SK-N-MC (cell line): Measurements from ENCODE around the gene KIAA1755.

Experiments used
- DNase-seq: peaks from one replicate; pipeline ENCODE4 v3.0.0-alpha.2; 2011; ENCODE audit warnings: low read depth, low spot score
- H3K27ac ChIP-seq: fragments of 200-600 bp; sonication (generic); 2 replicates; pipeline ENCODE4 v1.5.1; 2016; ENCODE audit warnings: mixed run types
- H3K36me3 ChIP-seq: fragments of 200-600 bp; sonication (generic); 2 replicates; pipeline ENCODE4 v1.6.1; 2017; ENCODE audit warnings: antibody characterized with exemption, low read length, mixed read lengths; ENCODE audit not compliant: insufficient read depth
- H3K4me3 ChIP-seq: fragments of 200-600 bp; sonication (generic); 2 replicates; pipeline ENCODE4 v1.5.1; 2016
- H3K9ac ChIP-seq: fragments of 200-600 bp; sonication (generic); 2 replicates; pipeline ENCODE4 v1.8.0; 2017; ENCODE audit warnings: mixed run types, mixed read lengths; ENCODE audit not compliant: insufficient read length
- H3K9me3 ChIP-seq: fragments of 200-600 bp; sonication (generic); 2 replicates; pipeline ENCODE4 v1.6.1; 2017; ENCODE audit warnings: low read depth, mild to moderate bottlenecking, antibody characterized with exemption, low read length, moderate library complexity, mixed read lengths
- EZH2 ChIP-seq: fragments of 200-600 bp; sonication (generic); IDR thresholded peaks from one replicate; pipeline ENCODE4 v1.6.1; 2017; ENCODE audit warnings: antibody characterized with exemption
- FOXP2 ChIP-seq: optimal IDR thresholded peaks from 2 replicates; pipeline ENCODE3; 2011; ENCODE audit warnings: mild to moderate bottlenecking, moderate library complexity; ENCODE audit not compliant: insufficient read depth; ENCODE audit errors: extremely low read length, control extremely low read depth
- POLR2AphosphoS5 ChIP-seq: IDR thresholded peaks from 2 replicates; pipeline ENCODE4 v1.6.1; 2012; ENCODE audit warnings: mild to moderate bottlenecking, low read depth, low read length, borderline replicate concordance

Gene KIAA1755

DNA sequence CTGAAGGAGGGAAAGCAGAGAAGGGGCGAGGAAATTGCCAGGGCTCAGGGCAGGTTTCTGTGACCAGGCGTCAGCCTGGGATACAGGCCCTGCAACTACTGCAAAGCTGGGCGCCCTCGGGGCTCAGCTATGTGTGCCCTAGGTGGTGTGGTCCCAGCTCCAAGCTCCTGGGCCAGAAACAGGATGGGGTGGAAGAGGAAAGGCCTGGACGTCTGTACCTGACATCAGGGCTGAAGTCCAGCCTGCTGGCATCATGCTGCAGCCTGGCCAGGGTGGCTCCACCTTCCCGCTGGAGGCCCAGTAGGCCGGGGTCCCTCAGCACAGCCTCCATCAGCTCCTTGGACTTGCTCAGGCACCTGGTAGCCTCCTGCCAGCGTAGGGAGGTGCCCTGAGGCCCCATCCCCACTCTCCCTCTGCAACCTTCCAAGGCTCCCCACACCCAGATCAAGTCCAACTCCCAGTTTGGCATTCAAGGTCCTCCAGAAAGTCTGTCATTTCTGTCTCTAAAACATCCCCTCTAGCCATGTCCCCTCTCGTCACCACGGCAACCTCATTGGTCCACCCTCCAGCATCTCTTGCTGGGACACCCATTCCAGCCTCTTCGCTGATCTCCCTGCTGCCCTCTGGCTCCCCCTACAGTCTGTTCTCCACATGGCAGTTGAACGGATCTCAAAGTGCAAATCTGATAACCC is 38.2 kb downstream of the KIAA1755 start:
- Histone ChIP-seq H3K36me3 (no peaks in the 10 kb centered on the region), H3K4me3 (no peak overlapping the region), H3K9me3 (no peaks in the 10 kb centered on the region), H3K9ac (no peak overlapping the region), H3K27ac (no peak overlapping the region)
- DNase-seq = no peak
- no peak for TF ChIP-seq FOXP2
- no peak for TF ChIP-seq POLR2AphosphoS5
- TF ChIP-seq EZH2 = no peak

DNA sequence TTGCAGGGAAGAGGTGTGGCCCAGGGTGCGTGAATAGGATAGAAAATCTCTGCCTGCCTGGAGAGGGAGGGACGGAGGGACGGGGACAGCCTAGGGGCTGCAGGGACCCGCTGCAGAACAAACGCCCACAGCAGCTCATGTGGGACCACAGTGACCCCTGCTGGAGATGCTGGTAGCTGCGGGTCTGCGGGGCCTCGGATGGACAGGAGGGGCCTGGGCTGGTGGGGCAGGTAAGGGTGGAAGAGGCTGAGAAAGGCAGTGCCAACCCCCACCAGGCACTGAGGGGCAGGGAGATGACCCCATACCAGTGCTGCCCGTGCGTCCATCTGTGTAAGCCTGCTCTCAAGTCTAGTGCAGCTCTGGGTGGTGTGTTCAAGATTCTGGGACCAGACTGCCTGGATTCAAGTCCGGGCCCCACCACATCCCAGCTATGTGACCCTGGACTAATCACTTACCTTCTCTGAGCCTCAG is 39.4 kb downstream of the KIAA1755 start:
- Histone ChIP-seq H3K36me3 (no peaks in the 10 kb centered on the region), H3K9me3 (no peaks in the 10 kb centered on the region), H3K4me3 (no peak overlapping the region), H3K9ac (no peak overlapping the region), H3K27ac (no peak overlapping the region)
- no peak for TF ChIP-seq FOXP2
- no peak for TF ChIP-seq POLR2AphosphoS5
- no peak for TF ChIP-seq EZH2
- no peak for DNase-seq

DNA sequence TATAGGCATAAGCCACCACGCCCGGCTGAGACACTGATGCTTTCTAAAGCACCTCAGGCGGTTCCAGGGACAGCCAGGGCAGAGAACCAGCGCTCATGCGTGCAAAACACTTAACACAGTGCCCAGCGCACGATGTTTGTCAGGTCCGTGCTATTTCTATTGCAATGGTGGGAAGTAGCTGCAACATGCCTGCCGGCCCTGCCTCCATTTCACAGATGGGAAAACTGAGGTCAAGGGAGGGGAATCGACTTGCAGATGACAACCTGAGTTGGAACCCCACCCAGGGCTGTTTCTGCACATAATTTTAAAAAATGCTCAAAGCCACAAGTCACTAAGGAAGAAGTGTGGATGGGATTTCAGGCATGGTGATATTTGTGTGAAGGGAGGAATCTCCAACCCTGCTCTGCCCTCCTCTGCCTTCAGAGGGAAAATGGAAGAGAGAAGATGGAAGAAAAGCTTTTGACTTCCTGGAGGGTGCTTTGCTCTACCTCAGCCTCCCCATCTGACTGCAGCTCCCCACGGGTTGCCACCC is 39.9 kb downstream of the KIAA1755 start:
- no peak for DNase-seq
- Histone ChIP-seq H3K9me3 (no peaks in the 10 kb centered on the region), H3K36me3 (no peaks in the 10 kb centered on the region), H3K27ac (no peak overlapping the region), H3K9ac (no peak overlapping the region), H3K4me3 (no peak overlapping the region)
- TF ChIP-seq POLR2AphosphoS5 = no peak
- no peak for TF ChIP-seq EZH2
- no peak for TF ChIP-seq FOXP2

DNA sequence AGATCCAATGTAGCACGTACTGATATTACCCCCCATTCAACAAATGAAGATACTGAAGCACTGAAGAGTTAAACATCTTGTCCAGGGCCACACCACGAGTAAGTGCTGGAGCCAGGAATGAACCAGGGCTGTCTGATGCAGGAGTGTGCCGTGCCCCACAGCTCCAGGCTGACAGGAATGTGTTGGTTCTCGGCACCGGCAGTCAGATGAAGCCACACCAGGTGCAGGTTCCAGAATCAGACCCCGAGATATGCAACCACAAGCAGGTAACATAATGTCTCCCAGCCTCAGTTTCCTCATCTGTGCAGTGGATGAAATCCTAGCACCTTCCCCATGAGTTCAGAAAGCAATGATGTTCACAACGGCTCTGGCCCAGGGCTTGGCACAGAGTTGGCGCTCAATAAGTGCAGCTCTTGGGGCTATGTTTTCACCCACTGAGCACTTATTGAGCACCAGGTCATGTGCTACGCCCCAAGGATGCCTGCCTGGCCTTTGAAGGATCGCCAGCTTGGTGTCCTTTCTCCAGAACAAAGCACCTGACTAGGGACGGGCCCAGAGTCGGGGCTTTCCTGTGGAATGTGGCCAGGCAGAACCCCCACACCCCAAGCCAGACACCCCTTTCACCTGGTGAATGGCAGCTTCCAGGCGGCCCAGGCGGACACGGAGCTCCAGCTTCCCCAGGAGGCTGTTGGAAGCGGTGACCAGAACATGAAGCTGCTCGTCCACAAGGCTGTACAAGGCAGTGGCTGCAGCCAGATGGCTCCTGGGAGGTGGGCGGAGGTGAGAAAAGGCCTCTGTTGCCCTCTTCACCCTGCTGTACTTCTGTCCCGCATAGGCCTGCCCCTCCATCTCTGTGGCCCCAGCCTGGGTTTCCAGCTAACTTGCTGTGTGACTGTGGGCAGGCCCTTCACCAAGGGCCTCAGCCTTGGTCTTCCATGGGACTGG is 41.3 kb downstream of the KIAA1755 start:
- H3K9ac ChIP-seq = no peak overlapping the region
- no peak for DNase-seq
- no peaks in the 10 kb centered on the region for H3K36me3 ChIP-seq
- no peak overlapping the region for H3K27ac ChIP-seq
- no peaks in the 10 kb centered on the region for H3K9me3 ChIP-seq
- TF ChIP-seq POLR2AphosphoS5 = no peak
- TF ChIP-seq EZH2 = no peak
- no peak for TF ChIP-seq FOXP2
- no peak overlapping the region for H3K4me3 ChIP-seq

DNA sequence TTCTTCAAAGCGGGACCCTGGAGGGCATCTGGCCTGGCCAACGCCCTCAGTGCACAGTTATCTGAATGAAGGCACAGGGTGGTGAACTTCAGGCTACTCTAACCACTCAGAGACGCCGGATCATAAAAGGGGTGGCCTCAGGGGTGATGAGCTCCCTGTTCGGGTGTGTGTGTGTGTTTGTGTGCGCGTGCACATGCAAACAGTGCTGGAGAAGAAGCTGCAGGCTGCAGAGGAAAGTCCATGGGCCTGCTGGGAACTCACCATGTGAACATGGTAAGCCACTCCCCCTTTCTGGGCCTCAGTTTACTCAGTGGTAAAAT is 42.0 kb downstream of the KIAA1755 start:
- no peak overlapping the region for H3K4me3 ChIP-seq
- TF ChIP-seq POLR2AphosphoS5 (no peak), FOXP2 (no peak), EZH2 (no peak)
- no peak overlapping the region for H3K9ac ChIP-seq
- no peaks in the 10 kb centered on the region for H3K9me3 ChIP-seq
- DNase-seq = no peak
- H3K27ac ChIP-seq = no peak overlapping the region
- H3K36me3 ChIP-seq = no peaks in the 10 kb centered on the region

DNA sequence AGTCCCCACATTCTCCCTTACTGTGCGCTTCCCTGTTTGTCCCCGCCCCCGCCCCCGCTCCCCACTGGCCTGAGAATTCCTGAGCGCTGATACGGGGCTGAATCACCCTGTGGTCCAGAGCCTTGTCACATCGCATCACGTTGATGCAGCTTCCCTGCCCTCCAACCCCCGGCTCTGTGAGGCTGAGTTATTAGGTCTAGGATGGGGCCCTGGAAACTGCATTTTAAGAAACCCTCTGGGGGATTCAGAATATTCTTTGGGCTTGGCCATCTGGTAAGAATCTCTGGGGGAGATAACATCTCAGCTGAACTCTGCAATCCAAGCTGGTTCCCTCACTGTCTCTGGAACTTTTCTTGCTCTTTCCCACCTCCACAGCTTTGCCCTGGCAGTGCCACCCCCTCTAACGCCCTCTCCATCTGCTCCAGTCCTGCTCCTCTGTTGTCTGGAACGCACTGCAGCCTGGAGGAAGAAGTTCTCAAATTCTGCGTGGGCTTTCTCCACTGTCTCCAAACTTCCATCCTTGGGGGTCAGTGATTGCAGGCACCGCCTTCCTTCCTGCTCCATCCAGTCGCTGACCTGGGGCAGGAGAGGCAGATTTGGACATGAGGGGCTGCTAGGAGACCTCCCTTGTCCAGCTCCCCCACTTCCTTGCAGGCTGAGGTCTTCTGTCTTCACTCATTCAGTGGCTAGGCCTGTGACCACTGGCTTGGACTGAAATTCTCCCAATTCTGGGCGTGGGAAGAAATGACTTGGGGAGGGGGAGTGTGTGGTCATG is 42.6 kb downstream of the KIAA1755 start:
- Histone ChIP-seq H3K9ac (no peak overlapping the region), H3K9me3 (no peaks in the 10 kb centered on the region), H3K36me3 (no peaks in the 10 kb centered on the region), H3K4me3 (no peak overlapping the region), H3K27ac (no peak overlapping the region)
- TF ChIP-seq POLR2AphosphoS5 = no peak
- TF ChIP-seq FOXP2 = no peak
- no peak for TF ChIP-seq EZH2
- no peak for DNase-seq

DNA sequence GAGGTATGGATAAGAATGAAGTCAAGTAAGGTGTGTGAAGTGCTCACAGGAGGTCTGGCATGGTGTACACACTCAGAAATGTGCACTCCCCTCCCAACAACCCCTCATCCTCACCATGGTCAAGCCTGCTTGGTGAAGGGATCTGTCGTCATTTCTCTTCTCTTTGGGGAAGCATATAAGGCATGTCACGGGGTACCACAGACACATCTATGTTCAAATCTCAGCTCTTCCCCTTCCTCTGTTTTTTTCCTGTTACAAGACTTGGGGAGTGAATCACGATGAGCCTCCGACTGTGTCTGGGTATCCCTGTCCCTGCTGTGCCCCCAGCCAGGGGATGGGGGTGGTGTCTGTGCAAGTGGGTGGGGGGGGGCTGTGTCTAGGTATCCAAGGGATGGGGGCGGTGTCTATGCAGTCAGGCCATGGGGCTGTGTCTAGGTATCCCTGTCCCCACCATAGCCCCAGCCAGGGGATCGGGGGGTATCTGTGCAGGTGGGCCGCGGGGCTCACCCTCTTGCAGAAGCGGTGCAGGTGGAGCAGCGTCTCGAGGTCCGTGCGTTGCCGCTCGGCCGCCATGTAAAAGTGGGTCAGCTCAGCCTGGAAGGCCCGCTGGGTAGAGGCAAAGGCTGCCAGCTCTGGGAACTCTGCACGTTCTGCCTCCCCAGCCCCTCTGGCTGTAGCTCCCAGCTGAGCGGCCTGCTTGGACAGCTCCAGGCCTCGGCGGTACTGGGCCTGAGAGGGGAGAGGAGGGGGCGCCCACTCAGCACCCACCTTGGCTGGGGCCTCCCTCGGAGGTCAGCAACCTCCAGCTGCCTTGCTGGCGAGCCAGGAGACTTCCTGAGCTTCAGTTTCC is 43.6 kb downstream of the KIAA1755 start:
- Histone ChIP-seq H3K27ac (no peak overlapping the region), H3K9me3 (no peaks in the 10 kb centered on the region), H3K9ac (no peak overlapping the region), H3K36me3 (no peaks in the 10 kb centered on the region), H3K4me3 (no peak overlapping the region)
- no peak for TF ChIP-seq EZH2
- TF ChIP-seq FOXP2 = no peak
- no peak for TF ChIP-seq POLR2AphosphoS5
- DNase-seq = no peak
